ENCODE results near the gene TOMM20. TPM values are rescaled to one million over a fixed set of nuclear protein-coding genes. Genes with fewer than 3 reads are reported as not detected.

TOMM20 gene
- total and polyA plus RNA-seq, 9 of the 15 experiments (the other 6 are each of a cell fraction or from before 2014, with no cell fraction given) = 70.6 to 334 (median 159) TPM

- intact Hi-C loops (cut with micrococcal nuclease) = no loop called here
Observed at GRCh38 chr1:235069577-235070563, 58.8 kb downstream of the TOMM20 start.

More at GRCh38 chr1:235069577-235070563, 58.8 kb downstream of the TOMM20 start:
- DNase-seq (ENCODE audit: extremely low read depth in 1 of 4, low spot score in 3 of 4) (no peak), ATAC-seq (no peak), FAIRE-seq (no peak)
- Histone ChIP-seq H3K27ac (ENCODE audit: extremely low read depth, low read depth, low read length) (no peak overlapping the region), H4K20me1 (replicated peaks; ENCODE audit: control insufficient read depth, insufficient read depth, low read length) (no peaks in the 10 kb centered on the region), H3K9me3 (replicated peaks; ENCODE audit: control insufficient read depth, insufficient read depth, low read depth, low read length) (no peaks in the 10 kb centered on the region), H3K36me3 (ENCODE audit: control insufficient read depth, insufficient read depth, low read length) (no peaks in the 10 kb centered on the region), H3K27me3 (ENCODE audit: control insufficient read depth in 2 of 2, insufficient read depth in 2 of 2, low read length in 2 of 2) (peaks cover 0 to under 1% of the 10 kb centered on the region in 2 experiments; a peak in 1 of 5 replicates), H3K4me2 (ENCODE audit: insufficient read depth, low read length) (no peak overlapping the region), H3K9me1 (ENCODE audit: control insufficient read depth, insufficient read depth, low read length) (peaks cover 3% of the 10 kb centered on the region), H3K4me1 (replicated peaks in 1 of 2; ENCODE audit: control insufficient read depth in 2 of 2, insufficient read depth in 2 of 2, low read length in 2 of 2) (peaks cover 28 to 35% of the 10 kb centered on the region in 2 experiments), H2AFZ (ENCODE audit: low read depth, low read length) (peak overlapping the region; percentile 9; the same call in 1 of the 2 replicates), H3K79me2 (ENCODE audit: control insufficient read depth, insufficient read depth, low read length) (no peaks in the 10 kb centered on the region), H3K9ac (ENCODE audit: insufficient read depth in 1 of 2, low read depth in 2 of 2, low read length in 2 of 2) (peak overlapping the region in 1 of 2 experiments; percentile 63; a peak in 2 of 4 replicates), H3K4me3 (no peak overlapping the region)
- TF ChIP-seq ZNF133 (CRISPR knock-in tag; IDR thresholded peaks at IDR 0.05) (no peak), NFIC (IDR thresholded peaks at IDR 0.05) (peak; percentile 59), TEAD1 (CRISPR knock-in tag; IDR thresholded peaks at IDR 0.05) (no peak), HNRNPK (IDR thresholded peaks at IDR 0.05; ENCODE audit: low read depth, low read length, poor library complexity, severe bottlenecking) (no peak), HMGN3 (IDR thresholded peaks at IDR 0.05; ENCODE audit: borderline replicate concordance, extremely low read depth, insufficient read length, low read depth, low read length) (peak; percentile 20), ESRRA (IDR thresholded peaks at IDR 0.05; ENCODE audit: borderline replicate concordance, low read depth) (0 out of 2 replicates have a peak, but pooled peaks have one; percentile 38), ZFP1 (CRISPR knock-in tag; IDR thresholded peaks at IDR 0.05) (no peak)
- TF ChIP-seq, protein P1, sequence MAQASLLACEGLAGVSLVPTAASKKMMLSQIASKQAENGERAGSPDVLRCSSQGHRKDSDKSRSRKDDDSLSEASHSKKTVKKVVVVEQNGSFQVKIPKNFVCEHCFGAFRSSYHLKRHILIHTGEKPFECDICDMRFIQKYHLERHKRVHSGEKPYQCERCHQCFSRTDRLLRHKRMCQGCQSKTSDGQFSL (CRISPR knock-in tag; IDR thresholded peaks at IDR 0.05) = 0 out of 2 replicates have a peak, but pooled peaks have one; percentile 5
- TF ChIP-seq, protein P1 (tag; IDR thresholded peaks at IDR 0.05) = no peak
- TF ChIP-seq, protein P2, sequence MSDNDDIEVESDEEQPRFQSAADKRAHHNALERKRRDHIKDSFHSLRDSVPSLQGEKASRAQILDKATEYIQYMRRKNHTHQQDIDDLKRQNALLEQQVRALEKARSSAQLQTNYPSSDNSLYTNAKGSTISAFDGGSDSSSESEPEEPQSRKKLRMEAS (CRISPR knock-in tag; IDR thresholded peaks at IDR 0.05) = 0 out of 2 replicates have a peak, but pooled peaks have one; percentile 8
- no TSS peak for BruUV-seq (replicated peaks)
- WGBS (ENCODE audit: insufficient coverage, low coverage, missing lambda C conversion rate) = 39% methylated on average over 34 of the region's 34 CpGs
- ChIA-PET CTCF (ENCODE audit: low intra/inter-chr PET ratio) (no interaction called here), POLR2A (interaction anchor here (0.5 to 0.8 kb wide), 4 partner anchors 13 to 767 kb away, joined by 3 read pairs; no protein-coding TSS in a partner anchor)
- in situ Hi-C loops (cut with MboI) = no loop called here
